GM12892 (cell line): ENCODE data around the gene SUMO2.
"Not testable (repeated sequence)": the region's sequence is repeated elsewhere in the genome, so short reads cannot be mapped to it uniquely, and the experiment has no call there.

Experiments
- POLR2A ChIP-seq: IDR thresholded peaks from 2 replicates; pipeline ENCODE4 v1.6.1; 2011; ENCODE audit warnings: low read depth, low read length, control low read depth
- POLR2AphosphoS5 ChIP-seq: IDR thresholded peaks from 2 replicates; pipeline ENCODE4 v1.6.1; 2011; ENCODE audit warnings: low read depth, low read length, control low read depth
- TAF1 ChIP-seq: IDR thresholded peaks from 2 replicates; pipeline ENCODE4 v1.6.1; 2011; ENCODE audit warnings: low read depth, mild to moderate bottlenecking, control low read depth, low read length, borderline replicate concordance

DNA sequence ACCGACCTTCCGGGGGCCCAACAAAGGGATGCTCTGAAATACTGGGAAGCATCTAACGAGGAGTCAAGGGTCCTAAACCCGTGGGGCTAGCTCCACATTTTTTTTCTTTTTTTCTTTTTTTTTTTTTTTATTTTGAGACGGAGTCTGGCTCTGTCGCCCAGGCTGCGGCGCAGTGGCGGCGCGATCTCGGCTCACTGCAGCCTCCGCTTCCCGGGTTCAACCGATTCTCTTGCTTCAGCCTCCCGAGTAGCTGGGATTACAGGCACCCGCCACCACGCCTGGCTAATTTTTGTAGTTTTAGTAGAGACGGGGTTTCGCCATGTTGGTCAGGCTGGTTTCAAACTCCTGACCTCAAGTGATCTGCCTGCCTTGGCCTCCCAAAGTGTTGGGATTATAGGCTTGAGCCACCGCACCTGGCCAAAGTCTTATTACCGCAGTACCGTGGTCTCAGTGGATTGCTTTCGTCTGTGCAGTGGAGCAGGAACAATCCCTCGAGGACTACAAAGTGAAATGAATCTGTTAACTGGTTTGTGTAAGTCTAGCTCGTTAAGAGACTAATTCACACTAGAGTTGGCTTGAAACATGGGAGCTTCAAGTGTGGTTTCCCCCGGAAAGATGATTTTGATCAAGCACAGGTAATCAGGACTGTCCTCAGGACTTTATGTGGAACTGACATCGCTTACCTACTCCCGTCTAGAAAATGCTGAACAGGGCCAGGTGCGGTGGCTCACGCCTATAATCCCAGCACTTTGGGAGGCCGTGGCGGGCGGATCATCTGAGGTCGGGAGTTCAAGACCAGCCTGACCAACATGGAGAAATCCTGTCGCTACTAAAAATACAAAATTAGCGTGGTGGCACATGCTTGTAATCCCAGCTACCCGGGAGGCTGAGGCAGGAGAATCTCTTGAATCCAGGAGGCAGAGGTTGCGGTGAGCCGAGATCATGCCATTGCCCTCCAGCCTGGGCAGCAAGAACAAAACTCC lies 50.5 kb downstream of the SUMO2 start:
- not testable (repeated sequence) for TF ChIP-seq POLR2A, TAF1, POLR2AphosphoS5
